HG02610 (cell line): Measurements from ENCODE around the gene DNAJB5.
A peak's percentile ranks its signal among the peaks of the same experiment; 100 is the strongest.
"Not testable (repeated sequence)": the region's sequence is repeated elsewhere in the genome, so short reads cannot be mapped to it uniquely, and the experiment has no call there.

Source experiments
- ATAC-seq: cut with Tn5 transposase; IDR thresholded peaks from one replicate; pipeline ENCODE4 v1.9.1; 2021; ENCODE audit warnings: mild to moderate bottlenecking, moderate library complexity; ENCODE audit not compliant: unreplicated experiment

The DNAJB5 gene

GRCh38 chr9:34989003-34989945 is at the start of gene DNAJB5:
Gene DNAJB5, plus strand, starts transcription at chr9:34989745. Its CDS starts 886 bp downstream, at chr9:34990631.
- ATAC-seq: peak; percentile 90

GRCh38 chr9:34939989-34940388 is 49.6 kb upstream of the DNAJB5 start:
- ATAC-seq: not testable (repeated sequence)

GRCh38 chr9:34948451-34948850 is 41.1 kb upstream of the DNAJB5 start:
- ATAC-seq: no peak

- ATAC-seq: no peak
Measured at GRCh38 chr9:34954225-34954624, 35.3 kb upstream of the DNAJB5 start.

- not testable (repeated sequence) for ATAC-seq
Measured at GRCh38 chr9:34956066-34956465, 33.5 kb upstream of the DNAJB5 start.

GRCh38 chr9:34956648-34957047 is 32.9 kb upstream of the DNAJB5 start:
- ATAC-seq: peak; percentile 40

- no peak for ATAC-seq
Measured at GRCh38 chr9:34957492-34958410, 31.8 kb upstream of the DNAJB5 start, which contains the start of gene PHF24. Gene PHF24, plus strand, starts transcription at chr9:34958285. Its CDS starts 13,014 bp downstream, at chr9:34971299.

GRCh38 chr9:34958411-34958982 is 31.0 kb upstream of the DNAJB5 start:
- no peak for ATAC-seq

- no peak for ATAC-seq
Measured at GRCh38 chr9:34959461-34959860, 30.1 kb upstream of the DNAJB5 start.

GRCh38 chr9:34961574-34962490 is 27.7 kb upstream of the DNAJB5 start:
- ATAC-seq: peak; percentile 58

GRCh38 chr9:34962546-34962945 is 27.0 kb upstream of the DNAJB5 start:
- no peak for ATAC-seq

- ATAC-seq: no peak
Measured at GRCh38 chr9:34963552-34963951, 26.0 kb upstream of the DNAJB5 start.

- no peak for ATAC-seq
Measured at GRCh38 chr9:34964458-34964857, 25.1 kb upstream of the DNAJB5 start.

GRCh38 chr9:34971146-34971811 is 18.3 kb upstream of the DNAJB5 start:
- no peak for ATAC-seq

- ATAC-seq: no peak
Measured at GRCh38 chr9:34974664-34975063, 14.9 kb upstream of the DNAJB5 start.

- ATAC-seq: no peak
Measured at GRCh38 chr9:34976441-34976840, 13.1 kb upstream of the DNAJB5 start.

- ATAC-seq: no peak
Measured at GRCh38 chr9:34976992-34977391, 12.6 kb upstream of the DNAJB5 start.

GRCh38 chr9:34980181-34980761 is 9.3 kb upstream of the DNAJB5 start:
- ATAC-seq: no peak

- no peak for ATAC-seq
Measured at GRCh38 chr9:34982361-34982760, 7.2 kb upstream of the DNAJB5 start.
